K562 (cell line): Measurements from ENCODE around the gene RABGAP1L. TPM values are rescaled to one million over a fixed set of nuclear protein-coding genes. Genes with fewer than 3 reads are reported as not detected.

ENCODE experiments used
- ATF7 ChIP-seq: fragments of 450-650 bp; IDR thresholded peaks from 2 replicates; pipeline ENCODE4 v1.7.1; 2014; ENCODE audit warnings: mild to moderate bottlenecking, moderate library complexity
- BCOR ChIP-seq: fragments of 450-650 bp; IDR thresholded peaks from 2 replicates; pipeline ENCODE4 v1.6.1; 2016
- BHLHE40 ChIP-seq: IDR thresholded peaks from 2 replicates; pipeline ENCODE4 v1.6.1; 2011; ENCODE audit warnings: low read length, improper control_type of control experiment
- CXXC5 ChIP-seq: fragments of 250-450 bp; sonication (Bioruptor Pico); IDR thresholded peaks from 2 replicates; pipeline ENCODE4 v1.8.0; 2022; ENCODE audit warnings: inconsistent platforms, mild to moderate bottlenecking, moderate library complexity
- E2F1 ChIP-seq: sonication (generic); formaldehyde crosslinking; IDR thresholded peaks from 2 replicates; pipeline ENCODE4 v1.8.1; 2023; ENCODE audit warnings: mild to moderate bottlenecking, missing genetic modification reagents, moderate library complexity
- ETV5 ChIP-seq: sonication (generic); formaldehyde crosslinking; IDR thresholded peaks from 2 replicates; pipeline ENCODE4 v1.4.0; 2020; ENCODE audit warnings: low read depth, mild to moderate bottlenecking, missing genetic modification reagents
- FOXP4 ChIP-seq: sonication (generic); formaldehyde crosslinking; IDR thresholded peaks from 2 replicates; pipeline ENCODE4 v1.8.0; 2022; ENCODE audit warnings: mild to moderate bottlenecking, missing genetic modification reagents, borderline replicate concordance
- GABPA ChIP-seq: fragments of 200-800 bp; sonication (Bioruptor generic); conservative IDR thresholded peaks from 2 replicates; pipeline ENCODE4 v1.6.1; 2016; ENCODE audit warnings: low read depth, missing genetic modification characterization, missing compliant biosample characterization
- HOXB6 ChIP-seq: fragments of 250-450 bp; sonication (Bioruptor Pico); IDR thresholded peaks from 2 replicates; pipeline ENCODE4 v1.5.1; 2022; ENCODE audit warnings: mild to moderate bottlenecking, borderline replicate concordance
- KLF6 ChIP-seq: fragments of 250-450 bp; sonication (Bioruptor Pico); IDR thresholded peaks from 2 replicates; pipeline ENCODE4 v1.4.0; 2020; ENCODE audit warnings: mild to moderate bottlenecking, moderate library complexity, borderline replicate concordance
- L3MBTL2 ChIP-seq: fragments of 450-650 bp; IDR thresholded peaks from 2 replicates; pipeline ENCODE4 v1.6.1; 2016; ENCODE audit warnings: mild to moderate bottlenecking, moderate library complexity
- LARP7 ChIP-seq: fragments of 450-650 bp; IDR thresholded peaks from 2 replicates; pipeline ENCODE4 v1.6.1; 2016
- MAFK ChIP-seq: IDR thresholded peaks from 2 replicates; pipeline ENCODE4 v1.6.1; 2011; ENCODE audit warnings: low read length, improper control_type of control experiment
- MNT ChIP-seq, 2 experiments: fragments of 450-650 bp; conservative IDR thresholded peaks; 2 replicates each; pipeline ENCODE4 v1.6.1; 2017; ENCODE audit warnings: mild to moderate bottlenecking in 2 of 2, moderate library complexity in 2 of 2
- POLR2G ChIP-seq: fragments of 200-400 bp; formaldehyde crosslinking; IDR thresholded peaks from 2 replicates; pipeline ENCODE4 v1.6.1; 2017; ENCODE audit warnings: low read depth, mild to moderate bottlenecking, antibody characterized with exemption, low read length, moderate library complexity
- SMARCE1 ChIP-seq: fragments of 450-650 bp; IDR thresholded peaks from 2 replicates; pipeline ENCODE4 v1.7.1; 2016; ENCODE audit warnings: mild to moderate bottlenecking
- SUPT5H ChIP-seq: fragments of 450-650 bp; IDR thresholded peaks from 2 replicates; pipeline ENCODE4 v1.6.1; 2016
- ZNF316 ChIP-seq: fragments of 450-650 bp; IDR thresholded peaks from 2 replicates; pipeline ENCODE4 v1.6.1; 2016
- ZNF384 ChIP-seq: IDR thresholded peaks from 2 replicates; pipeline ENCODE4 v1.6.1; 2012; ENCODE audit warnings: low read depth, low read length, improper control_type of control experiment
- polyA plus RNA-seq, 8 experiments: library from polyadenylated mRNA; depleted of rRNA in 4 of 8; stranded (reverse) in 5 of 8; unstranded in 3 of 8; fragments of >200 nt; fragmentation: Nextera tagmentation in 2 of 8; fragmentation: Illumina TruSeq in 1 of 8; extraction: Ambion mirVana in 2 of 8; extraction: Trizol in 1 of 8; gene quantifications; 2 replicates each; pipeline versions ENCODE4 v1.2.1 to v1.2.3, GENCODE V29; 2011 to 2014; ENCODE audit warnings: inconsistent platforms in 1 of 8, missing spikeins in 1 of 8
- total RNA-seq, 7 experiments: library from RNA; depleted of rRNA in 6 of 7; stranded (reverse); fragments of >200 nt in 6 of 7; fragmentation: Illumina TruSeq in 2 of 7; extraction: Trizol in 2 of 7; gene quantifications; 2 replicates each; pipeline versions ENCODE4 v1.2.1 to v1.2.3, GENCODE V29; 2011 to 2021; ENCODE audit warnings: low replicate concordance in 1 of 7
- TF ChIP-seq, protein P1 (sequence below): fragments of 250-450 bp; sonication (Bioruptor Pico); IDR thresholded peaks from 2 replicates; pipeline ENCODE4 v1.5.0; 2021; ENCODE audit warnings: mild to moderate bottlenecking, moderate library complexity

RABGAP1L gene
- total and polyA plus RNA-seq, 9 of the 15 experiments (the other 6 are each of a cell fraction or from before 2014, with no cell fraction given), result 16.5 to 44.9 (median 26.7) TPM

- TF ChIP-seq LARP7 (peak; percentile 62; the same call in 1 of the 2 replicates), HOXB6 (CRISPR knock-in tag) (no peak), MAFK (peak; percentile 31; the same call in 1 of the 2 replicates), ETV5 (CRISPR knock-in tag) (0 out of 2 replicates have a peak, but pooled peaks have one; percentile 28), SUPT5H (peak; percentile 24; the same call in 1 of the 2 replicates), GABPA (0 out of 2 replicates have a peak, but pooled peaks have one; percentile 12), MNT (conservative IDR thresholded peaks at IDR 0.05) (peak; percentile 18 to 33; a peak in 1 of 4 replicates), BCOR (peak; percentile 56; the same call in 1 of the 2 replicates), L3MBTL2 (0 out of 2 replicates have a peak, but pooled peaks have one; percentile 16), CXXC5 (CRISPR knock-in tag) (0 out of 2 replicates have a peak, but pooled peaks have one; percentile 10), SMARCE1 (0 out of 2 replicates have a peak, but pooled peaks have one; percentile 30), ZNF384 (peak; percentile 89), ZNF316 (peak; percentile 96), FOXP4 (no peak), KLF6 (no peak), BHLHE40 (peak; percentile 73), ATF7 (0 out of 2 replicates have a peak, but pooled peaks have one; percentile 18), POLR2G (peak; percentile 11; the same call in 1 of the 2 replicates), E2F1 (CRISPR knock-in tag) (0 out of 2 replicates have a peak, but pooled peaks have one; percentile 20)
- TF ChIP-seq, protein P1, sequence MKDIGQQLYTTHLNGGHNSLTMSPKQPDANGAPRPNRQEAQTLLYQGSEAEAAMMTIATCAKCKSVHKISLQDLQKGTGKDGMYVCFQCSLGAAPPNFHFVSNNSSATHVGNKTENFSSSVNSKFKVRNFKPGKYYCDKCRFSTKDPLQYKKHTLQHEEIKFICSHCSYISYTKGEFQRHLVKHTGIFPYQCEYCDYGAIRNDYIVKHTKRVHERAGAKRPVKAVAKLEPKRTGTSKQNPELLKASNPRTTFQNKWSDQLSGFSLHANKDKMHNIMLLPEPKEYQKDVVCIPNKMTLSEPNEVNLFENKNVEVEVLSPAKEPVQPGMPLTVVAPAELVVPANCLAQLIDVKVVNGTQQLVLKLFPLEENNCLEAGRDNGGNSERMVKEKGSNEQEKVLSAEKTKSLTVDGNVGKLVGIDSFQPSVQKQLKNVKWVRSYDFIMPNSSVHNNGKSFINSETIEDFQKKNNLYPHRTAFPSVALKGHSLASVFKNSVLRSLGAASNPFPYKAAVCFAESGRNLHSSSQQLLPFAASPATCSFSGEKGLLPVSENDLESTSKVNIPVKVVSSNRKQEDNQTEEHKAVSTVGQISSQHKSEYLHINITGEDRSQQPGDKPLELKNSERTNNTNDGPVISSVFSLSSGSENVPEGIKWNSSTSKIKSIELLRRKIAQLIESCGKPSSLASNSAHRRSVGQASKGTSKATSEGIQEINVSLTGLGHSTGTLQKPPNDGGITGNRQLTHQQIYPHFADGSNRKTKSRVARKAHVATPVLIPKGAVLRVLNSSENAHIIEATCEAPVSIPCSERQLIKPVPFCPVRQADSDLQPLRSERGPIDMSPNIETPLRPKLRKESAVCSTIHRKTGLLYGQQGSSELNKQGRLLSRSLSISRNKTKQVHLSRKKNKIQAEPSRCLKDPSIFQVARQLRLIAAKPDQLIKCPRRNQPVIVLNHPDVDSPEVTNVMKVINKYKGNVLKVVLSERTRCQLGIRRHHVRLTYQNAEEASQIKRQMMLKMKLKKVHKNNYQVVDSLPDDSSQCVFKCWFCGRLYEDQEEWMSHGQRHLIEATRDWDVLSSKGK (CRISPR knock-in tag), result no peak
Observed at GRCh38 chr1:175002910-175003517, 843.7 kb downstream of the RABGAP1L start (continued).
